Loucy (cell line): ENCODE data around the gene SNX25.

Source experiments
- H2AFZ ChIP-seq: fragments of 200-600 bp; sonication (generic); 2 replicates; pipeline ENCODE4 v1.6.0; 2016; ENCODE audit warnings: antibody characterized with exemption, mild to moderate bottlenecking, low read length, moderate library complexity
- H3F3A ChIP-seq: fragments of 200-600 bp; 2 replicates; pipeline ENCODE4 v1.6.0; 2016; ENCODE audit warnings: antibody characterized with exemption, low read depth, mild to moderate bottlenecking
- H3K27me3 ChIP-seq: fragments of 200-600 bp; sonication (generic); 2 replicates; pipeline ENCODE4 v1.6.1; 2014; ENCODE audit warnings: low read length, mild to moderate bottlenecking; ENCODE audit not compliant: insufficient read depth, poor library complexity, severe bottlenecking
- H3K36me3 ChIP-seq: fragments of 200-600 bp; sonication (generic); 2 replicates; pipeline ENCODE4 v1.6.1; 2016; ENCODE audit warnings: low read length; ENCODE audit not compliant: insufficient read depth
- H3K4me1 ChIP-seq: fragments of 200-600 bp; sonication (generic); 2 replicates; pipeline ENCODE4 v1.5.1; 2014; ENCODE audit warnings: low read length, mild to moderate bottlenecking; ENCODE audit not compliant: insufficient read depth, poor library complexity, severe bottlenecking
- H3K4me2 ChIP-seq: fragments of 200-600 bp; sonication (generic); 2 replicates; pipeline ENCODE4 v1.6.0; 2014; ENCODE audit warnings: antibody characterized with exemption, low read length, low read depth, mild to moderate bottlenecking; ENCODE audit not compliant: poor library complexity, severe bottlenecking
- H3K4me3 ChIP-seq: fragments of 200-600 bp; sonication (generic); 2 replicates; pipeline ENCODE4 v1.5.1; 2014; ENCODE audit warnings: low read length, mild to moderate bottlenecking, mixed read lengths; ENCODE audit not compliant: poor library complexity, severe bottlenecking
- H3K79me2 ChIP-seq: fragments of 200-600 bp; sonication (generic); 2 replicates; pipeline ENCODE4 v1.6.1; 2014; ENCODE audit warnings: low read length; ENCODE audit not compliant: insufficient read depth
- H3K9ac ChIP-seq: fragments of 200-600 bp; sonication (generic); 2 replicates; pipeline ENCODE4 v1.6.0; 2014; ENCODE audit warnings: mild to moderate bottlenecking, low read depth, low read length, moderate library complexity; ENCODE audit not compliant: poor library complexity, severe bottlenecking
- H3K9me2 ChIP-seq: fragments of 200-600 bp; sonication (generic); replicated peaks from 2 replicates; pipeline ENCODE4 v1.6.1; 2016; ENCODE audit warnings: low read depth, low read length, mixed read lengths
- H3K9me3 ChIP-seq: fragments of 200-600 bp; sonication (generic); 2 replicates; pipeline ENCODE4 v1.6.1; 2014; ENCODE audit warnings: mild to moderate bottlenecking, antibody characterized with exemption, low read length, low read depth; ENCODE audit not compliant: insufficient read depth
- H4K20me1 ChIP-seq: fragments of 200-600 bp; sonication (generic); 2 replicates; pipeline ENCODE4 v1.6.0; 2014; ENCODE audit warnings: antibody characterized with exemption, low read length, mild to moderate bottlenecking; ENCODE audit not compliant: insufficient read depth, poor library complexity, severe bottlenecking
- CTCF ChIP-seq: fragments of 200-600 bp; sonication (generic); conservative IDR thresholded peaks from 2 replicates; pipeline ENCODE4 v1.5.1; 2014; ENCODE audit warnings: mild to moderate bottlenecking, antibody characterized with exemption, low read length
- EZH2phosphoT487 ChIP-seq: fragments of 200-600 bp; IDR thresholded peaks from 2 replicates; pipeline ENCODE4 v1.6.1; 2018; ENCODE audit warnings: antibody characterized with exemption, mild to moderate bottlenecking, moderate library complexity, borderline replicate concordance

Gene SNX25

GRCh38 chr4:185287031-185287430 is 77.6 kb downstream of the SNX25 start:
- H3K4me1 ChIP-seq = no peaks in the 10 kb centered on the region
- H3K27me3 ChIP-seq = no peaks in the 10 kb centered on the region
- H3K36me3 ChIP-seq = no peaks in the 10 kb centered on the region
- no peaks in the 10 kb centered on the region for H3F3A ChIP-seq
- no peaks in the 10 kb centered on the region for H3K79me2 ChIP-seq
- H3K9me2 ChIP-seq = no peaks in the 10 kb centered on the region
- H2AFZ ChIP-seq = no peak overlapping the region
- H4K20me1 ChIP-seq = no peaks in the 10 kb centered on the region
- H3K4me2 ChIP-seq = no peak overlapping the region
- H3K9ac ChIP-seq = no peak overlapping the region
- no peak overlapping the region for H3K4me3 ChIP-seq
- TF ChIP-seq EZH2phosphoT487 (no peak), CTCF (no peak)
- H3K9me3 ChIP-seq = no peaks in the 10 kb centered on the region

- no peak overlapping the region for H2AFZ ChIP-seq
- H3K4me3 ChIP-seq = no peak overlapping the region
- H3K9me2 ChIP-seq = no peaks in the 10 kb centered on the region
- no peak overlapping the region for H3K4me2 ChIP-seq
- H3K27me3 ChIP-seq = no peaks in the 10 kb centered on the region
- no peak overlapping the region for H3K9ac ChIP-seq
- H3F3A ChIP-seq = no peaks in the 10 kb centered on the region
- H4K20me1 ChIP-seq = no peaks in the 10 kb centered on the region
- H3K4me1 ChIP-seq = no peaks in the 10 kb centered on the region
- TF ChIP-seq EZH2phosphoT487 (no peak), CTCF (no peak)
- no peaks in the 10 kb centered on the region for H3K36me3 ChIP-seq
- no peaks in the 10 kb centered on the region for H3K9me3 ChIP-seq
- no peaks in the 10 kb centered on the region for H3K79me2 ChIP-seq
Measured at GRCh38 chr4:185290018-185290607, 80.7 kb downstream of the SNX25 start.

- no peaks in the 10 kb centered on the region for H3K36me3 ChIP-seq
Measured at GRCh38 chr4:185290656-185291055, 81.3 kb downstream of the SNX25 start.

More at GRCh38 chr4:185290656-185291055, 81.3 kb downstream of the SNX25 start:
- Histone ChIP-seq H3K4me3 (no peak overlapping the region), H3K79me2 (no peaks in the 10 kb centered on the region), H3K9me3 (no peaks in the 10 kb centered on the region), H3K4me1 (no peaks in the 10 kb centered on the region), H2AFZ (no peak overlapping the region), H4K20me1 (no peaks in the 10 kb centered on the region), H3K9ac (no peak overlapping the region), H3K27me3 (no peaks in the 10 kb centered on the region), H3K9me2 (no peaks in the 10 kb centered on the region), H3K4me2 (no peak overlapping the region), H3F3A (no peaks in the 10 kb centered on the region)
- TF ChIP-seq CTCF (no peak), EZH2phosphoT487 (no peak)
